GM19240 (cell line): ENCODE data around the gene AFG1L.
"Not testable (repeated sequence)": the region's sequence is repeated elsewhere in the genome, so short reads cannot be mapped to it uniquely, and the experiment has no call there.

Experiments used
- DNase-seq: peaks from one replicate; pipeline ENCODE4 v3.0.0; 2011; ENCODE audit warnings: low spot score; ENCODE audit not compliant: insufficient read length

AFG1L gene

DNA sequence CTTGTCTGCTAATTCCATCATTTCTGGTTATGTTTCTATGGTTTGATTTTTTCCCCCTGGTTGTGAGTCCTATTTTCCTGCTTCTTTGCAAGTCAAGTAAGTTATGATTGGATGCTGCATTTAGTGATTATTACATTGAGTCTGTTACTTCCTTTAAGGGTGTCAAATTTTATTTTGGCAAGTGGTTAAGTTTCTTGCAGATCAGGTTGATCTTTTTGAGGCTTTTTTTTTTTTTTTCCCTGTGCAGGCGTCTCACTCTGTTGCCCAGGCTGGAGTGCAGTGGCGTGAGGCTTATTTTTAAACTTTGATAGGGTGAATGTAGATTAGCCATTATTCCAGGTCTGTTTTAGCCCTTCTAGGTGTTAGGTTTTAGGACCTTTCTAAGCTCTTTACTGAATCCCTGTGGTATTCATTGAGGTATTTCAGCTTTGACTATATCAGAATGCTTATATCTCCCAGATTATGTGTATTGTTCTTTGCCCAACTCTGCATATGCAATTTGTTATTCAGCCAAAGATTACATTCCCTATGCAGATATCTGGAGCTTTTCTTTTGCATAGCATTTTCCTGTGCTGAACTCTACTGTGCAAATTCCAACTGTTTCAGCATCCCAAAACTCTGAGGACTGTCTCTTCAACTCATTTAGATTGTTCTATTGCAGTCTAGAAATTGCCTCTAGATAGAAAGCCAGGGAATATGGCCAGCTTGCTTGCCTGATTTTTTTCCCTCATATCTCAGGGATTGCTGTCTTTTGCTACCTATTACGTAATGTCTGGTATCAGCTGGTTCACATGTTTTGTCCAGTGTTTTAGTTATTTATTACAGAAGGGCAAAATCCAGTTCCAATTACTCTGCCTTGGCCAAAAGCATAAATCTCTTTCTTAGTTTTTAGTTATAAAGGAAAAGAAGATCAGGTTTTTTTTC lies 113.3 kb downstream of the AFG1L start:
- DNase-seq, result no peak

GRCh38 chr6:108408861-108409260 lies 114.0 kb downstream of the AFG1L start:
- no peak for DNase-seq

DNA sequence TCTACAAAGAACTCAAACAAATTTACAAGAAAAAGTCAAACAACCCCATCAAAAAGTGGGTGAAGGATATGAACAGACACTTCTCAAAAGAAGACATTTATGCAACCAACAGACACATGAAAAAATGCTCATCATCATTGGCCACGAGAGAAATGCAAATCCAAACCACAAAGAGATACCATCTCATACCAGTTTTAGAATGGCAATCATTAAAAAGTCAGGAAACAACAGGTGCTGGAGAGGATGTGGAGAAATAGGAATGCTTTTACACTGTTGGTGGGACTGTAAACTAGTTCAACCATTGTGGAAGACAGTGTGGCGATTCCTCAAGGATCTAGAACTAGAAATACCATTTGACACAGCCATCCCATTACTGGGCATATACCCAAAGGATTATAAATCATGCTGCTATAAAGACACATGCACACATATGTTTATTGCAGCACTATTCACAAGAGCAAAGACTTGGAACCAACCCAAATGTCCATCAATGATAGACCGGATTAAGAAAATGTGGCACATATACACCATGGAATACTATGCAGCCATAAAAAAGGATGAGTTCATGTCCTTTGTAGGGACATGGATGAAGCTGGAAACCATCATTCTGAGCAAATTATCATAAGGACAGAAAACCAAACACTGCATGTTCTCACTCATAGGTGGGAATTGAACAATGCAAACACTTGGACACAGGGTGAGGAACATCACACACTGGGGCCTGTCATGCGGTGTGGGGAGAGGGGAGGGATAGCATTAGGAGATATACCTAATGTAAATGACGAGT lies 121.4 kb downstream of the AFG1L start:
- not testable (repeated sequence) for DNase-seq

DNA sequence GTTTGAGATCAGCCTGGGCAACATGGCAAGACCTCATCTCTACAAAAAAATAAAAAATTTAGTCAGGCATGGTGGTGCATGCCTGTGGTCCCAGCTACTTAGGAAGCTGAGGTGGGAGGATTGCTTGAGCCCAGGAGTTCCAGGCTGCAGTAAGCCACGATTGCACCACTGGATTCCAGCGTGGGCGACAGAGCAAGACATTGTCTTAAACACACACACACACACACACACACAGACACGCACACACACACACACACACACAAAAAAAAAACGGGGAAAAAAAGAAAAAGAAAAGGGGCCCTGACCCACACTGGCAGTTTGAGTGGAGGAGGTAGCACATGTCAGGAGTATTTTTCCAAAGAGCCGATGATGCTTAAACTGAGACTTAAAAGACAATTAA lies 122.2 kb downstream of the AFG1L start:
- no peak for DNase-seq

- DNase-seq, result no peak
Measured at GRCh38 chr6:108419474-108419873, 124.6 kb downstream of the AFG1L start.

DNA sequence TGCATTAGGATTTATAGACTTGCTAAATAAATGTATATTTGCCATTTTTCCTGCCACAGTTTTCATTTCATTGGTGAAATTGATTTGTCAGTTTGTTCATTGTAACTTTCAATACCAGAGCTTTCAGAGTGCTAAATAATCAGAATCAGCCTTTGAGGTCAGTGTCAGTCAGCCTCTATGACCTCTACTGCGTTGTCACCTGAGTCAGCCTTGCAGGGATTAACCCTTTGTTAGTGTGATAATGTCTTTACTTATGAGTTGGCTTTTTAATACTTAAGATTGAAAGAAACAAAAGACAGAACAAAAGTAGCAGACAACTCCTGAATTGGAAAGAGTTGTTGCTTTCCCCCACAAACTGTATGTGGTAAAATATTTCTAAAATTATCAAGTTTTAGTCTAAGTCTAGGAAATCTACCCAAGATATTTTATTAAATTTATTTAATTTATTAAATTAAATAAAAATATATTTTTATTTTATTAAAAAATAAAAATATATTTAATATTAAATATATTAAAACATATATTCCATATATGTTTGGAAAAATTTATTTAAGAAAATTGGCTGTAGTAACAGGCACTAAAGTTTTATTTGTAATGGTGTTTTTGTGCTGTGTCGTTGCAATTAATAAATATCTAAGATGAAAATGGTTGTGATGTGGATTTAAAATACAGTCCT lies 125.2 kb downstream of the AFG1L start:
- DNase-seq, result no peak

GRCh38 chr6:108421366-108421765 lies 126.5 kb downstream of the AFG1L start:
- no peak for DNase-seq

DNA sequence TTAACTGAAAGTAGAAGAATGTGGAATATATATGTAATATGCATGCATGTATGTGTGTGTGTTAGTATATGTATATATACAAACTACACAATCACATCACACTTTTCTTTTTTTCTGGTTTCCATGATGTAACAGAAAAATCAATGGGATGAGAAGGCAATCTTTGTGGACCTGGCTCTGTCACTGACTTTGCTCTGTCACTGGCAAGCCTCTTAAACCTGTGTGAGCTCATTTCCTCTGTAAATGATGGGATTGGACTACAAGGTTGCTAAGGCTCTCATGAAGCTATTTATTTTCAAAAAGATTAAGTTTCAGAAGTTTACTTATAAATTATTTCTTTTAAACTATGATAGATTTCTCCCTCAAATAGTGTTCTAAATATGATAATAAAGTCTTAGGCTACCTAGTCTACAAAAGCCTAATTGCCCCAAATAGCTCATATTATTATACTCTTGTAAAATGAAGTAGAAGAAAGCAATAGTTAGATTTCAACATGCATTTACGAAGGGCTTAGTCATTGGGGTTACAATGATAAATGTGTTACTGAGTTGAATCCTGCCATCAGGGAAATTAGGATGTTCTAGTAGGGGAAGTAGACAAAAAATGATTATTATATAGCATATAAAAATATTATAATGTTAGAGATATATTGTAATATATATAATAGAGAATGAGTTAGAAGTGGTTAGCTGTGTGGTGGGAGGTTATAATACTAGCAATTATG lies 129.3 kb downstream of the AFG1L start:
- DNase-seq, result no peak

DNA sequence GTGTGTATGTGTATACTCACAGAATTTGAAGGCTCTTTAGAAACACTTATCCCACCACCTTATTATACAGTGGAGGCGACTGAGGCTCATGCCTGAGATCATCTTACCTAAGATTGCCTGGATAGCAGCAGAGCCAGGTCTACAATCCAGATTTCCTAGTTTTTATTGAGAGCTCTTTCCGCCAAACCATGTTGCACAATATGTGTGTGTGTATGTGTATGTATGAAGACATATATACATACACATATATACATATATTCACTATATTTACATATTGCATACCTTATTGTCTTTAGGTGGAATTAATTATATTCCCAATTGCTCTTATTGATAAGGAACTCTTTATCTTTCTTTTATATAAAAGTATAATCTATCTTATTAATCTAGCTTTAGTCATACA lies 130.6 kb downstream of the AFG1L start:
- DNase-seq, result no peak

GRCh38 chr6:108432143-108432542 lies 137.3 kb downstream of the AFG1L start:
- DNase-seq, result no peak

DNA sequence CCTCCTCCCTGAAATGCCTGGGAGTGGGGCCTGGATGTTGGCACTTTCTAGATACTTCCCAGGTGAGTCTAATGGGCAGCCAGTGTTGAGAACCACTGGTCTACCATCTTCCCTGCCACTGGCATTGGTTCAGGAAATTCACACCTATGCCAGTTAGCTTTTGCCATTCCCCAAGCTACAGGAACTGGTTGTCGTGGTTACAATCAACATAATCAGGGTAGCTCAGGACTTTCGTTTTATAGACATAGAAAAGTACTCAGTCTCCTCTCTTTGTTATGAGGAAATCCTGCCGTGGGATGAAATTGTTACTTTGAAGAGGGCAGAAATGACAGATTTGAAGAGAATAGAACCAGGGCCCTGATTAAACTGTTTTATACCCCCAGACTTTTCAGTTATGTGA lies 137.9 kb downstream of the AFG1L start:
- no peak for DNase-seq

DNA sequence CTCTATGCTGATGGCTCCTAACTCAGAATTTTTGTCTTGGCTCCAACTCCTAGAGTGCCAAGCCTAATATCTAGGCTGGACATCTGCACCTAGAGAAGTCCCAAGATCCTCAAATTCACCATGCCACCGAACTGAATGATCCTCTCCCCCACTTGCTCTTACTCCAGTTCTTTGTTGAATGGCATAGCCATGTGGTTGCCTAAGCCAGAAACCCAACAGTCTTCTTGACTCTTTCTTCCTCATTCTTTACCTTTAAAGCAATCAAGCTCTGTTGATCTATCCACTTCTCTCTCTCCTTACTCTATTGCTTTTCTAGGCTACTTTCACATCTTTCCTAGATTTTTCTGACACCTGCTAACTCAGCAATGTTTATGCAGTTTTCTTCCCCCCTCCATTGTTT lies 139.4 kb downstream of the AFG1L start:
- no peak for DNase-seq

GRCh38 chr6:108435391-108435790 lies 140.5 kb downstream of the AFG1L start:
- DNase-seq, result no peak

DNA sequence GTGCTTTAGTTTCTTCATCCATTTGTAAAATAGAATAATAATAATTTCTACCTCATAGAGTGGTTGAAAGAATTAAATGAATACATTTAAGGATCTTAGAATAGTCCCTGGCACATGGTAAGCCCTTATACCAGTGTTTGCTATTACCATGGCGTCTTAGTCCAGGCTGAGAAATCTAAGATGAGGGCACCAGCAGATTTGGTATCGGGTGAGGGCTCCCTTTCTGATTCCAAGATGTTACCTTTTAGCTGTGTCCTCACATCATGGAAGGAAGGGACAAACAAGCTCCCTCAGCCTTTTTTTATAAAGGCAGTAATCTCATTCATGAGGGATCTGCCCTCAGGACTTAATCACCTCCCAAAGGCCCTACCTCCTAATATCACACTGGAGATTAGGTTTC lies 141.9 kb downstream of the AFG1L start:
- no peak for DNase-seq

DNA sequence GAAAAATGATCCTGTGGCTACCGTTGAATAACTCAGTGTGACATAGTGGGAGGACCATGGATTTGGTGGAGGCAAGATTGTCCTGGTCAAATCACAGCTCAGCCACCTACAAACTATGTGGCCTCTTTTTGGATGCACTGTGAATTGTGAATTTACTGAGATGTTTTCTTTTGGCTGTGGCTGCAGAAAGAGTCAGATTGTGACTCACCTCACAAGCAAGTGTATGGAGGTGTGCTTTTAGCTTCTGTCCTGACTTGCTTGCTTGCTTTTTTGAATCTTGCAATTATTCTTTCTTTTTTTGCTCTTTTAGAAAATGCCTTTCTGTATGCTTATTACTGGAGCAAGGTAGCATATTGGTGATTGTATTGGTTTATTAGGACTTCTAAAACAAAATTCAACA lies 143.0 kb downstream of the AFG1L start:
- DNase-seq, result no peak

GRCh38 chr6:108438918-108439317 lies 144.1 kb downstream of the AFG1L start:
- no peak for DNase-seq

DNA sequence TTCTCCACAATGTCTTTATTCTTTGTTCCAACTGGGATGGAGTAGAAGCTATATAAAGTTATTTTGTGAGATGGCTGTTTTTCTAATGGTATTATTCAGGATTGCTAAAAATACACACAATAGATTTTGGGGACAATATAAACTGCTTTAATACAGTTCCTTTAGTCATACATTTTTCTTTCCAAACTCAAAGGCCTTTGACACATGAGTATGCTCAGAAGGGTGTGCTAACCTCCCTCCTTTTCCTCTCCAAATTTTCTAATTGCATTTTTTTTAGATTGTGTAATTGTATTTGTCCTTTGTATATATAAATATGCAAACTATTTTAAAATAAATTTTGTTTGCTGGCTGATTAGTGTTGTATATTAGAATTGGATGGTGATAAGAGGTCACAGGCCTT lies 146.3 kb downstream of the AFG1L start:
- DNase-seq, result no peak

- DNase-seq, result no peak
Measured at GRCh38 chr6:108442770-108443520, 148.1 kb downstream of the AFG1L start.

DNA sequence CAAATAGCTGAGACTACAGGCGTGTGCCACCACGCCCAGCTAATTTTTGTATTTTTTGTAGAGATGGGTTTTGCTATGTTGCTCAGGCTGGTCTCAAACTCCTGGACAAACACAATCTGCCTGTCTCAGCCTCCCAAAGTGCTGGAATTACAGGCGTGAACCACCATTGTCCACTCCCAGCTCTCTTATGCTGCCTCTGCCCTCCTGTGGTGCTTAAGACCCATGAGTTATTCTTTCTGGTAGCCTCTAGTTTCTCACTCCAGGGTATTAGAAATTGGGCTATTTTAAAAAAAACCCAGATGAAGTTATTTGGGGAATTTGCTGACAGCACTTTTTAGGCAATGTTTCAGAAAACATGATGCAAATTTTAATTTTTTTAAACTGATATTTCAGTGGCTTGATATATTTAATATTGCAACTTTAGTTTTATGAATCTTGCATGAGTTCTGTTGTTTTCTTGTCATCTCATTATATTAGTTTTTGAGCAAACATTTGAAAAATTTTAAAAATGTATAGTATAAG lies 151.8 kb downstream of the AFG1L start:
- no peak for DNase-seq

DNA sequence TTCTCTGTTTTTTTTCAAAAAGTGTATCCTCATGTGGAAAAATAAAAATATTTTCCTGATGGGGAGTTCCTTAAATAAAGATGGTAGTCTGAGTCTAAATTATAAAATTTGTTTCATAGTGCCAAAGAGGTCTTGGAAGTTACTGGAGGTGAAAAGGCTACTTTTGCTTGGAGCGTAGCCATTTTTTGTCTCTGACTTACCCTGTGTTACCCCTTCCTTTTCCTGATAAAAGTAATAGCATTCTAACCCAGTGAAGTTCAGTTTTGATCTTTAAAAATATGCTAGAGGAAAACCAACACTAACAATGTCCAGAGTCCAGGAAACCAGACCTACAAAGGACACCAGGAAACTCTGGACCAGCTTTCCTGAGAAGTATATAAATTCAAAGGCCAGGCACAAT lies 153.6 kb downstream of the AFG1L start:
- no peak for DNase-seq
